HG03520 (cell line): ENCODE results near the gene PRDM2.

ENCODE experiments used
- ATAC-seq: cut with Tn5 transposase; IDR thresholded peaks from one replicate; pipeline ENCODE4 v1.9.1; 2021; ENCODE audit warnings: mild to moderate bottlenecking, moderate library complexity; ENCODE audit not compliant: unreplicated experiment

PRDM2 gene

DNA sequence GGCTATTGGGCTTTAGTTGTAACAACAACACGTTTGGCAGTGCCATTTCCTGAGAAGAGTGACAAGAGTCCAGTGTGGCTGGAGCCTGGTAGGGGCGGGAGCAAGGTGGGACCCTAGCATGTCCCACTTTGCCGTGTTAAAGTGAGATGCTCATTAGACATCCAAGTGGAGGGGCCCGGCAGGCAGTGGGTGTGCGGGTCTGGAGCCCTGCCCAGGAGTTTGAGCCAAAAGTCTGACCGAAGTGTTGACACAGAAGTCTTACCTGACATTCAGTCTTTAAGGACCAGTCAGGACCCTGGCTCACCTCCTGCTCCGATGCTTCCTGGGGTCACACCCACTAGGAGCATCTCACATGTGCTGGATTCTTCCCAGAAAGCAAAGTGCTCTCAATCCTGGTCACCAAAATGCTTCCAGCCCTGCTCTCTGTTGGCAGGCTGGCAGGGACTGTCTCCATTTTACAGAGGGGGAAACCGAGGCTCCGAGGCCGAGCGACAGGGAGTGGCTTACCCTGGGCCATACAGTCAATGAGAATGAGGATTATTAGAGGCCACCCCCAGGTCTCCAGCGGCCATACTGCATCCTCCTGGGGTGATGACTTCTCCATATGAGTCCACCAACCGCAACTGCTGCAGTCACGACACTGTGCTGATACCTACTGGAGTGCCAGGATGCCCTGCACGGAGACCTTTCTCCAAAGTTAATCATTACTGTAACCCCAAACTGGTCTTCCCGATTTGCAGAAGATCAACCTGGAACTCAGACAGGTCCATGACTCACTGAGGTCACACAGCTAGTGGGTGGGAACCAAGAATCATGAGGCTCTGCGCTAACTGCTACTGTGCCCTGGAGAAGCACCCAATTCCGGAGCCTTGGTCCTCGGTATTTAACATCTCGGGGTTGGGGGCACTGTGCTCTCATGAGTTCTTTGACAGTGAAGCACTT, 112.7 kb downstream of the PRDM2 start:
- no peak for ATAC-seq

DNA sequence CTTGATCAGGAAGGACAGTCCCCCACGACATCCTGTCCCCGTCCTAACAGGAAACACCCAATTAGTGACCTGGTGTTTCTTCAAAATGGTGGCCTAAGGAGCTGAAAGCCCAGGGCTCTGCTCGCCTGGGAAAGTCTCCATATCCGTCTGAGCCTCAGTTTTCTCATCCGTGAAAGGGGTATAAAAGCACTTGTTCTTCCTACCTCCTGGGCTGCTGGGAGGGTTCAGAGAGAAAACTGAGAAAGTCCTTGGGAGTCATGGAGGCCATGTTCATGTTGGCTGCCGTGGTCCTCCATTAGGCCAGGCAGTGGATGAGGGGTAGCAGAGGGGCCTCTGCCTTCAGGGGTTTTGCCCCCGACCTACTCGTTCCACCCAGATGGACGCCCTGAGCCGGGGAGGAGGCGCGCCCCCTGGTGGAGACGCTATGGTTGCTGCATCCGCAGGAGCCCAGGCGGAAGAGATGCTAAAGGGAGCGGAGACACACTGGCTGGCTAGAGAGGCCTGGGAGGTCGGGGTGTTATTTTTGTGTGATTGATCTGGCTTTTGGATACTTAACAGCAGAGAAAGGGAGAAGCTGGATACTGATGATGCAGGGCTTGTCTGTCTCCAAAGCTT, 113.5 kb downstream of the PRDM2 start:
- ATAC-seq = no peak

DNA sequence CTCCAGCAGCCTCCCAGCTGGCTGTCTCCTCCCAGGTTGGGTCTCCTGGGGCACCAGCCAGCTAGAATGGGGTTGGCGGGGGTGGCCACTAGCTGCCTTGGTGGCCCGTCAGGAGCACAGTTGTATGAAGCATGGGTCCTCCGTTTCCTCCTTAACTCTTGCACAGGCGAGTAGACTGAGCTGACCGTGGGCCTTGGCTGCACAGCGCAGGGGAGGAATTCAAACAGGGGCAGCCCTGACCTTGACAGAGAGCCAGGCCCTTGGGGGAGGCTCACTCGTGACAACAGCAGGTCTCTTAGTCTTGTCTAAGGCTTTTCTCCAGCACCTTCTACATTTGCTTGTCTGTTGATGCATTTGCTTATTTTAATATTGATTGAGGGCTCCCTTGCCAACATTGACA, 114.1 kb downstream of the PRDM2 start:
- ATAC-seq = no peak

DNA sequence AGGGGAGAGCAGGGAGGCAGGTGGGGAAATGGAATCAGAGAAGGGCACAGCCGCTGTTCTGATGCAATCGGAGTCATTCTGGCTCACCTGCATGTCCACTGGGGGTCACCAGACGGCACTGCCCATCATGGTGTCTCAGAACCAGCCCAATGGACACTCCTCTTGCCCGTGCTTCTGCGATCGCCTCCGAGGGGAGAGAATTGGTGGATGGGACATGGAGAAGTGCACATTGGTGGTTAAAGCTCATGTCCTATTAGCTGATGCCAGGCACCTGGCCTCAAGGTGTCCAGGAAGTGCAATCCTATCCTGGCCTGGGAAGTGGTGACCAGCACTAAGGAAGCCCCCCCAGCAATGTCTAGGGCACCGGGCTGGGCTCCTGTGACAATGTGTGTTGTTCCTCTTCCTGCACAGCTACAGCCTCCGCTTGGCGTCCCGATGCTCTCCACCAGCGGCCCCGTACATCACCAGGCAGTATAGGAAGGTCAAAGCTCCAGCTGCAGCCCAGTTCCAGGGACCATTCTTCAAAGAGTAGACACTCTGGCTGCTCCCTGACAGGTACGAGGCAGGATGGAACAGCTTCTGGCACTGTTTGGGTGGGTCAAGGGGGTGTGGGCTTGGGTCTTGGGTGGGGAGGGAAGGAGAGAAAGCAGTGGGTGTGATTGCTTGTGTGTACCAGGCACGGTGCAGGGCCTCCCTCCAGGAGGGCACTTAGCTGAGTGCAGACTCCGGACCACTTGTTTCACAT, 116.2 kb downstream of the PRDM2 start:
- no peak for ATAC-seq

DNA sequence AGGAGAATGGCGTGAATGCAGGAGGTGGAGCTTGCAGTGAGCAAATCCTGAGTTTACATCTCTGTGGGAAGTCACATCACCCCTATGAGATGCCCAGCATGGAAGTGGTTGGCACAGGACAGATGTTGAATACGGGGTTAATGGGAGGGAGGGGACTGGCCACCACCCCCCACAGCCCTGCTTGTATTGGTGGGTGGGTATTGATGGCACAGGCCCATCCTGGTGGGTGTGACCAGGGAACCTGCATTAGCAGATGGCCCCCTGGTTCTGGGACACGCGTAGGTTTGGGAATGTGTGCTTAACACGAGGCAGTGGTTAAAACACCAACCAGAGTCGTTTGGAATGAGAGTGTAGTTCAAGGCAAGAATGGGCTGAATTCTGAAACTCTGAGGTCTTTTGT, 117.9 kb downstream of the PRDM2 start:
- ATAC-seq = no peak

DNA sequence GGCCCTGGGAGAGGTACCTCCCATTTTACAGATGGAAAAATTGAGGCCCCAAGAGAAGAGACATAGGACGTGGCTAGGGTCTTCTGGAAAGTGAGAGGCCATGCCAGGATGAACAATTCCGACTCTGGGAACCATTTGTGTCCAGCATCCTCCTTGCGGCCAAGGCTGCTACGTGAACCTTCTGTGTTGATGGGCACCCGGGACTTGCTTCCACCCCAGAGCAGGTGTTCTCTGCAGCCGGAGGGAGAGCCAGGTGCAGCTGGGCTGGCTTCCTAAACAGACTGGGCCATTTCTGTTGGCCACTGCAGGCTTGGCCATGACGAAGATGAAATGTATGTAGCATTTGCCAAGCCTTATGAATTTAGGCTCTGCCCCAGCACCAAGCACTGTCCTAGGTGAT, 118.9 kb downstream of the PRDM2 start:
- no peak for ATAC-seq

DNA sequence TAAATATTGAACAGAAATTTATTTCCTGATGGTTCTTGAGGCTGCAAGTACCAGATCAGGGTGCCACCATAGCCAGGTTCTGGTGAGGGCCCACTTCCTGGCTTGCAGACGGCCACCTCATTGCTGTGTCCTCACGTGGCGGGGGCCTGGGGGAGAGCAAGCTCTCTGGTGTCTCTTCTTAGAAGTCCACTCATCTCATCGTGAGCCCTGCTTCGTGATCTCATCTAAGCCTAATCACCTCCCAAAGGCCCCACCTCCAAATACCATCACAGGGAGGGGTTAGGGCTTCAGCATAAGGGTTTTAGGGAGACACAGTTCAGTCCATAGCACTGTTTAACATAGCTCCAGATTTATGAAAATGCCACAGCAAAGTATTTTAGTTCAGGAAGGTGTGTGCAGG, 119.7 kb downstream of the PRDM2 start:
- ATAC-seq = no peak

DNA sequence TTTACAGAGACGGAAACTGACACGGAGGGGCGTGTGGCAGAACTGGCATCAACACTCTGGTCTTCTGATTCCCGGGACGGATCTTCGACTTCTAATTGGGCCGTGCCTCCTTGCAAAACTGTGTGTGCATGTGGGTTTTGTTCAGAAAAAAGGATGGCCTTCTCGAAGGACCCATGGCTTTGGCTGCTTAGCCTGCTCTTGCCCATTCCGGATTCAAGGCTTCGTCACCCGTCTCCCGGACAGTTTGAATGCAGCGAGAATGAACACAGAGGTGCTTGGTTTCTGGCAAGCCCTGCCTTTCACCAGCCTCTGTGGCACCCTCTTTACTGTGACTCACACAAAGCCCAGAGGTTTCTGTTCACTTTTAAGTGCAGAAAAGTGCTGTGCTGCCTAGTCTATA, 120.1 kb downstream of the PRDM2 start:
- ATAC-seq = no peak

DNA sequence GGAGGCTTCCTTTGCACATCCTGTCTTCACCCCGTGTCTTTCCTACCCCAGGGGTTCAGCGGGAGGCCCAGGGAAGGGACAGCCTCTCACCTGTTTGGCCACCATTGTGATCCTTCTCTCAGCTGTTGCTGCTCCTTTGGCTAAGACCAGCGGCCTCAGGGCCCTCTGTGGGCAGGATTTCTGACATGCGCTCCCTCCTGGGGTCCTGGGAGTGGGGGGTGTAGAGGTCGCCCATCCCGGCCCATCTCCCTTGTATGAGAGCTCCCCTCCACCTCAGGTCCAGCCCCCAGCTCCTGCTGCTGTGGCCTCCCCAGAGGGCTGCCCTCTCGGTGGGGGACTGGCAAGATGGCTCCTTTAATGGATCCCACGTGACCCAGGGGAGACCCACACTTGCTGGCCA, 120.5 kb downstream of the PRDM2 start:
- ATAC-seq = no peak

DNA sequence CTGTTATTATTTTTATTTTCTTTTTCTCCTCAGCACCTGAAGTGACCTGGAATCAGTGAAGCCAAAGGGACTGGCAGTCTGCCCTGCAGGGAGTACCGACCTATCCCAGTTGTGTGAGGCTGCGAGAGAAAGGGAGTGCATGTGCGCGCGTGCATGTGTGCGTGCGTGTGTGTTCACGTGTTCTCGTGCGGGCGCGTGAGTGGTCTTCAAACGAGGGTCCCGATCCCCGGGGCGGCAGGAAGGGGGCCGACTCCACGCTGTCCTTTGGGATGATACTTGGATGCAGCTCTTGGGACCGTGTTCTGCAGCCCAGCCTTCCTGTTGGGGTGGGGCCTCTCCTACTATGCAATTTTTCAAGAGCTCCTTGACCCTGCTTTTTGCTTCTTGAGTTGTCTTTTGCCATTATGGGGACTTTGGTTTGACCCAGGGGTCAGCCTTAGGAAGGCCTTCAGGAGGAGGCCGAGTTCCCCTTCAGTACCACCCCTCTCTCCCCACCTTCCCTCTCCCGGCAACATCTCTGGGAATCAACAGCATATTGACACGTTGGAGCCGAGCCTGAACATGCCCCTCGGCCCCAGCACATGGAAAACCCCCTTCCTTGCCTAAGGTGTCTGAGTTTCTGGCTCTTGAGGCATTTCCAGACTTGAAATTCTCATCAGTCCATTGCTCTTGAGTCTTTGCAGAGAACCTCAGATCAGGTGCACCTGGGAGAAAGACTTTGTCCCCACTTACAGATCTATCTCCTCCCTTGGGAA, 123.3 kb downstream of the PRDM2 start:
- no peak for ATAC-seq

DNA sequence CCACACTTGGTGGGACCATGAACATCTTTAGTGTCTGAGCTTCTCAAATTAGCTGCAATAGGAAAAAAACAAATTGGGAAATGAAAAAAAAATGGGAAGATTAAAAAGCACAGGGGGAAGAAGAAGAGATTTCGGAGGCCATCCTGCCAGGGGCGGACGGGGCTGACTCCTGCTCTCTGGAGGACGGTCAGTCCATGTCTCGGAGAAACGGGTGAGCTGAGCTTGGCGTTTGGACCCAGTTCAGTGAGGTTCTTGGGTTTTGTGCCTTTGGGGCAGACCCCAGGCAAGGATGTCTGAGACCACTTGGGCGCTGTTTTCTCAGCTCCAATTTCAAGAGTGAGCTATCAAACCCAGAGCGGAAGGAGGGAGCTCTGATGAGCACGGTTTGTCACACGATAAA, 123.9 kb downstream of the PRDM2 start:
- no peak for ATAC-seq

DNA sequence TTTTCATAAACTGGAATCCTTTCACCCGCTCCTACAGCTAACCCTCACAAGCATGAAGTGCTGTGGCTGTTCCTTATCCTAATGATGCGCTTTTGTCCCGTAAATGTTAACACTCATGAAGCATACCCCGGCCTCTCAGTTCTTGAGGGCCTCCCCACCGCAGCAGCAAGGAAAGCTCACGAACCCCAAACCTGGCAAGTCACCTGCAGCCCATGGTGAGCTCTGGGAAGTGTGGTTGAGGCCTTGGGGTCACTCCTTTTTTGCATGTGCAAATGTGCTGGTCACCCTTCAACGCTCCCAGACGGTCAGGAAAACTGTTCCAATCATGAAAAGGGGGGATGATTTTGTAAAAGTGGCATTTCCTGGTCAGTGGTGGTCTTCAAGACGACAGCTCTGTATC, 124.6 kb downstream of the PRDM2 start:
- ATAC-seq = no peak

DNA sequence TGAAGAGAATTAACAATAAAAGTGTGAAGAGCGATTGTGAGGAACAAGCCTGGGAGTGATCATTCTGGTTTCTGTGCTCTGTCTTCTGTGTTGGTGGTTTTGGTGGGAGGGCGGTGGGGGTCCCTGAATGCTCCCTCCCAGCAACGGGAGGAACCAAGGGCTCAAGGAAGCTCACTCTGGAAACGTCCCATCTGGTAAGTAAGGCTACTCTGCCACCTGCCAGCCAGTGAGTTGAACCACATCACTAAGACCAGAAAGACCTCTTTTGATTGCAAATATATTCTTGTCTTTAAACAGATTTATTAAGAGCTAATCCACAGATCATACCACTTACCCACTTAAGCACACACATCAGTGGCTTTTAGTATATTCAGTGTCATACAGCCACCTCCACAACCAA, 125.0 kb downstream of the PRDM2 start:
- ATAC-seq = no peak

DNA sequence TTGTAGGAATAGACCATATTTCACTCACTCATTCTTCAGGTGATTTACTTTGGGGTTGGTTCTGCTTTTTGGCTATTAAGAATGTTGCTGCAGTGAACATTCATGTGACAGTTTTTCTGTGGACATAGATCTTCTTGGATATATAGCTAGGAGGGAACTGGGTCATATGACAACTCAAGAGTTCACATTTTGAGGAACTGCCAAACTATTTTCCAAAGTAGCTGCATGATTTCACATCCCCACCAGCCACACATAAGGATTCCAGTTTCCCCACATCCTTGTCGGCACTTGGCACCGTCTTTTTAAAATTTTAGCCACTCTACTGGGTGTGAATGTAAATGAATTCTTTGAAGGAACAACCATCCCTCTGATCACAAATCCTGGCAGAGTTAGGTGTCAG, 126.0 kb downstream of the PRDM2 start:
- ATAC-seq = no peak

DNA sequence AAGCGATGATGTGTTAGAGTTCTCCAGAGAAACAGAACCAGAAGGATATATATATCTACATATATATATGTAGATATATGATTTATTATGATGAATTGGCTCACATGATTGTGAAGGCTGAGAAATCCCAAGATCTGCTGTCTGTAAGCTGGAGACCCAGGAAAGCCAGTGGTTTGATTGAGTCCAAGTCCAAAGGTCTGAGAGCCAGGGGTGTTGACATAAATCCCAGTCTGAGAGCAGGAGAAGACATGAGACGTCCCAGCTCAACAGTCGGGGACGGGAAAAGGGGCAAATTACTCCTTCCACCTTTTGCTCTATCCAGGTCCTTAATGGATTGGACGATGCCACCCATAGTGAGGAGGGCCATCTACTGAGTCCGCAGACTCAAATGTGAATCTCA, 126.6 kb downstream of the PRDM2 start:
- no peak for ATAC-seq

DNA sequence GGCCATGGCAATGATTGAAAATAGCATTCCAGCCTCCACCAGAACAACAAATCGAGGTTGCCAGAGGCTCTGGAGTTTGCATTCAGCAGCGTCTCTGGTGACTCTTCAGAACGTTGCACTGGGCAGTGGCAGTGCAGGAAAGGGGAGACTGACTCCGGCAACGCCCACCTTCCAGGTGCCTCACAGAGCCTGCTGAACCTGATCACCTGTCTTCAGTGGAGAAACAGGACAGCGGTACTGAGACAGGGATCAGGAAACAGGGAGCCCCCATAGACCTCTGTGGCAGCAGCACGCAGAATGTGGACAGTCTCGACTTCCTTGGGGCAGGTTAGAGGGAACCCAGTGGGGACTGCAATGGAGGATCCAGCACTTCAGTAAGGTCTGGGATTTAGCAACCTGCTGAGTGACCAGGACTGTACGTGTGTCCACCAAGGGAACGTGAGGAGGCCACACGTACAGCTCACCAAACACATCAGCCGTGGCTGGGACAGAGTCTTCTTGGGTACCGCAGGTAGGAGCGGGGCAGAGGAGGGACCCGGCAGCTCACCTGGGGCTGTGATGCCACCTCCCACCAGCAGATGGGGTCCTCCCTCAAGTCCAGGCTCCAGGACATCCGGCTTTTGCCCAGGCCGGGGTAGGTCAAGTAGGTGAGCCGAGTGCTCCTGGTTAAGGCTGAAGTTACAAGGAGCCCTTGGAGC, 128.6 kb downstream of the PRDM2 start:
- ATAC-seq = no peak

DNA sequence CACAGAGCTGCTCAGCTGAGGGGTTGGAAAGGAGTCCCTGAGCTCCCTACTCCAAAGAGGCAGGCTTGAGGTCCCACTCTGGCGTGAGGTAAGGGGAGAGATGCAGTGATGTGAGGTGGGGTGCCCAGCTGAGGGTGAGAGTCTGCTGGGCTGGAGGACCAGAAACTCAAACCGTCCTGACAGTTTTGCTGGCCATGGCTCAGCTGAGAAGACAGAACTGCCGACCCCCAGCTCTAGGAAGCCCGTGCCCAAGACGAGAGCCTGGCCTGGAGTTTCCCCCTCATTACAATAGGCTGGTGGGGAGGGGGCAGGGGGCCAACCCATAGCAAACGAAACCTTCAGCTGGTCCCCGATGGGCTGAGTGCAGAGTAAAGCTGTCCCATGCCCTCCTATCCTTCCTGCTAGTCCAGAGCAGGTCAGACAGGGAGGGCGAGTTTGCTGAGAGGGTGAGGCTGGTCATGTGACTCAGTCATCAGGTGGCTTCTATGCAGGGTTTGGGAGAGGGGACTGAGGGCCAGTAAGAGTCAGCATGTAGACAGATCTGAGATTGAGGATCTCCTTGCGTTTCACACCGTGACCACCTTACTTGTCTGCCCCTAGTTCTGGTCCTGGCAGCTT, 129.3 kb downstream of the PRDM2 start:
- no peak for ATAC-seq

DNA sequence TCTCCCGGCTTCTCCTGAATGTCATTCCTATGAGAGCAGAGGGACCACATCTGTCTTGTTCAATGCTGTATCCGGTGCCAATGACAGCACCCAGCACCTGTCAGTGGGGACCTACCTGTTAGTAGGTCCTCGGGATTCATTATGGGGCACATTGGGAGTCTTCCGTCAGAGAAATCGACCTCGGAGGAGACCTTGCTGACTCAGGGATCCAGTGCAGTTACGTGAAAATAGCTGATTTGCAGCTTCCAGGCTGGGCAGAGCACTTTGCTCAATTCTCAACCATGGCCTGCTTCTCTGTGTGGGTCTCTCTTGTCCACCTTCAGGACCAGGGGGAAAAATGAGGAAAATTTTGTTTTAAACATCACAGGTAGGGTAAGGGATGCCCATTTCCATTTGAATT, 130.2 kb downstream of the PRDM2 start:
- no peak for ATAC-seq

DNA sequence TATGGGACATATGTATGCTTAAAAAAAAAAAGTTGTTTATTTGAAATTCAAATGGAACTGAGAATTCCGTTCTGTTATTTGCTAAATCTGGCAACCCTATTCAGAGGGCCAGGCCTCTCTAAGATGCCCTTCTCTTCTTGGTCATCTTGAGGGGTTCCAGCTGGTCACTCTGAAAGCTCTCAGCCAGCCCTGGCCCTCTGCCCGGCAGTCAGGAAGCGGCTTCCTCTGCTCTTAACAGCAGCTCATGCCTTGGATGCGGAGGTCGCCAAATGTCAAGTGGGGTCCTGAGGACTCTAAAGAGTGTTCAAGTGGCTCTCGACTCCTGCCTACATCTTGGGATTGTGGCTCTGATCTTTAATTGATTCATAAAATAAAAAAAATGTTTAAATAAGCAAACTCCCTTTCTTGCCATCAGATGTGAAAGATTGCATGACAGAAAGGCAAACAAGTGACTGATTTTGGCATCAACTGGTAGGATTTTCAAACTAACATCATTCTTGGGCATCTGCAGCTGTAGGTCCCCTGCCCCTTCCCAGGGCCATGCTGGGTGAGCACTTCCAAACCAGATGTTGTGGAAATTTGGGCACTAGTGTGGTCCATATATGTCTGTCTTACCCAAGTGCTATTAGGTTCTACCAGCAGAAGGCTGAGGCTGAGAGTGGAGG, 130.8 kb downstream of the PRDM2 start:
- no peak for ATAC-seq

DNA sequence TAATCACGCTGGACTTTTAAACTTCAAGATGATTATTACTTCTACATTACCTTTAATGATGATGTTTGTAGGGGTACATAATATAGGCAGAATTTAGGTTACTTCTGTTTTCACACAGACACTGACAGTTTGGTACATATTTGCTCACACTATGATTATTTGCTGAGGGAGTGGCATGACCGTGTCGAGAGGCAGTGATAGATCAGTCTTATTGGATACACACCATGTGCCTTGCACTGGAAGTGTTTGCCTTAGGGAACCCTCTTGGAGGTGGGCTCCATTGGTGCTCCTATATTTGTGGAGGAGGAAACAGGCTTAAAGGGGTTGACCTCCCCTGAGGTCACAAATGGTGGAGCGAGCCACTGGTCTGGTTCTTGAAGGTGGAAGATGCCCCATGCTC, 132.1 kb downstream of the PRDM2 start:
- no peak for ATAC-seq
